ENCODE measurements around the gene BBS4. TPM values are rescaled to one million over a fixed set of nuclear protein-coding genes. Genes with fewer than 3 reads are reported as not detected.
"Not testable (repeated sequence)": the region's sequence is repeated elsewhere in the genome, so short reads cannot be mapped to it uniquely, and the experiment has no call there.

Gene BBS4
- total and polyA plus RNA-seq, 2 donors: 17.7 to 54.5 TPM

DNA sequence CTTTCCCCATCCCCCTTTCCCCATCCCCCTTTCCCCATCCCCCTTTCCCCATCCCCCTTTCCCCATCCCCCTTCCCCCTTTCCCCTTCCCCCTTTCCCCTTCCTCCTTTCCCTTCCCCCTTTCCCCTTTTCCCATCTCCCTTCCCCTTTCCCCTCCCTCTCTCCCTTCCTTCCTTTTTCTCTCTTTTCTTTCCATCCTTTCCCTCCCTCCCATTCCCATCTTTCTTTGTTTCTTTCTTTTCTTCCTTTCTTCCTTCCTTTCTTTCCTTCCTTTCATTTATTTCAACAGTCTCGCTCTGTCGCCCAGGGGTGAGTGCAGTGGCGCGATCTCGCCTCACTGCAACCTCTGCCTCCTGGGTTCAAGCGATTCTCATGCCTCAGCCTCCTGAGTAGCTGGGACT lies 39.8 kb downstream of the BBS4 start:
- H3K27ac ChIP-seq (ENCODE audit: low read depth); H3K4me3 ChIP-seq (ENCODE audit: low read depth, low read length); H3K4me1 ChIP-seq (ENCODE audit: insufficient read depth); DNase-seq (ENCODE audit: extremely low spot score); H3K36me3 ChIP-seq (ENCODE audit: insufficient read depth): not testable (repeated sequence)
- WGBS: 99% methylated on average over 6 of the region's 6 CpGs

DNA sequence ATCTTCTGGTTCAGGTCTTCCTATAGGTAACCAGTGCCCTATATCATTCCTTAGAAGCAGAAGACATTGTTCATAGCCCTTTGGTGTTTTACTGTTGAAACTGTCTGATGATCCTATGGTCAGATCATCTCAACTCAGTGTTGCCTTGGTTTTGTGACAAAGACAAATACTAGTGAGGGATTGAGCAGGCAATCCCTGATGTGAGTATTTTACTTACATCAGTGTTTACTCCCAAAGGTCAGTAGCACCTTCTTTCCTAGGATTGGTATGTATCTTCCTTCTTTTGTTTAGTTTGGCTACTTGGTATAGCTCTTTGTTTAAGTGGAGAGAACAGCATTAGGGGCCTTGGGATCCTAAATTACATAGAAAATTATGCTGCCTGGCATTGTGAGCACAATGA lies 41.1 kb downstream of the BBS4 start:
- H3K36me3 ChIP-seq (ENCODE audit: insufficient read depth): no peaks in the 10 kb centered on the region
- no peak for DNase-seq (ENCODE audit: extremely low spot score)
- H3K27ac ChIP-seq (ENCODE audit: low read depth): no peak overlapping the region
- no peak overlapping the region for H3K4me3 ChIP-seq (ENCODE audit: low read depth, low read length)
- H3K4me1 ChIP-seq (ENCODE audit: insufficient read depth): no peaks in the 10 kb centered on the region

DNA sequence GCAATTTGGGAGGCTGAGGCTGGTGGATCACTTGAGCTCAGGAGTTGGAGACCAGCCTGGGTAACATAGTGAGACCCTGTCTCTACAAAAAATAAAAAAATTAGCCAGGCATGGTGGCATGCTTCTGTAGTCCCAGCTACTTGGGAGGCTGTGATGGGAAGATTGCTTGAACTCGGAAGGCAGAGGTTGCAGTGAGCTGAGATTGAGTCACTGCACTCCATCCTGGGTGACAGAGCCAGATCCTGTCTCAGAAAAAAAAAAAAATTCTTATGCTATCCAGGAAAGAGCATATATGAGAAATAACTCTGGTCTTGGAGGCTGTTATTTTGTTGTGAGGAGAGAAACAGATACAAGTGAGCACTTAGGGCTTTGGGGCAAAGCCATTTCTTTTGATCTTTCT lies 42.2 kb downstream of the BBS4 start:
- DNase-seq (ENCODE audit: extremely low spot score); H3K36me3 ChIP-seq (ENCODE audit: insufficient read depth); H3K27ac ChIP-seq (ENCODE audit: low read depth); H3K4me1 ChIP-seq (ENCODE audit: insufficient read depth); H3K4me3 ChIP-seq (ENCODE audit: low read depth, low read length): not testable (repeated sequence)
- 73% methylated on average over 1 of the region's 1 CpG for WGBS

DNA sequence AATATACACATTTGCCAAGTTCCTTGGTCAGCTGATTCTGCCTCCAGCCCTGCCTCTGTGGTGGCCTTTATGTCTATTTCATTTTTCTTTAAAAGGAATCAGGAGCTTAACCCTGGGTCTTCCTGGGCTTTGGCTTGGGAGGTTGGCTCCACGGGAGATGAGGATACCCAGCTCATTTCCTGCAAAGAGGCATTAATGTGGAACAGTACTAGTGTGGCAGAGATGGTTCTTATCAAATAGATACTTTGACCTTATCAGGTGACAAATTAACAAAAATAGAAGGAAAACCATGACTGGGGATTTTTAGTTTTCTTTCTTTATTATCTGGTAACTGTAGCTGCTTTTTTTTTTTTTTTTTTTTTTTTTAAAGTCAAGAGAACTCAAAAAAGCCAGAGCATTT lies 42.8 kb downstream of the BBS4 start:
- 96% methylated on average over 1 of the region's 1 CpG for WGBS
- no peak for DNase-seq (ENCODE audit: extremely low spot score)
- H3K4me3 ChIP-seq (ENCODE audit: low read depth, low read length): no peak overlapping the region
- H3K27ac ChIP-seq (ENCODE audit: low read depth): no peak overlapping the region
- no peaks in the 10 kb centered on the region for H3K36me3 ChIP-seq (ENCODE audit: insufficient read depth)
- H3K4me1 ChIP-seq (ENCODE audit: insufficient read depth): no peaks in the 10 kb centered on the region

DNA sequence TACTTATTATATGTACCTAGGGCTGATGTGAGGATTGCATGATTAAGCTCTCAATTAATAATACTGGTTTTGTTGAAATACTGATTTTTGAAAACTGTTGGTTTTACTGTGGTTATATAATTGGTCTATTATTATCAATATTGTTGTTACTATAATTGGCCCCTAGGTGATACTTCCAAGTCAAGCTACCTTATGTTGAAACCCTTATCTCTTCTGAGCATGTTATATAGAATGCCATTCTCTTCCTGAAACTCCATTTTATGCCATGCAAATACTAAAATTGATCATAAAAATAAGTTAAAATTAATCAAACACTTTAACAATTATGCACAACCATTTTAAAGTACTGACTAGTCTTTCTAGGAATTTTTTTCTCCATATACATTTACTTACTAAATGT lies 46.1 kb downstream of the BBS4 start:
- DNase-seq (ENCODE audit: extremely low spot score): no peak
- H3K36me3 ChIP-seq (ENCODE audit: insufficient read depth): peaks cover 3% of the 10 kb centered on the region
- no peaks in the 10 kb centered on the region for H3K4me1 ChIP-seq (ENCODE audit: insufficient read depth)
- H3K4me3 ChIP-seq (ENCODE audit: low read depth, low read length): no peak overlapping the region
- H3K27ac ChIP-seq (ENCODE audit: low read depth): no peak overlapping the region

DNA sequence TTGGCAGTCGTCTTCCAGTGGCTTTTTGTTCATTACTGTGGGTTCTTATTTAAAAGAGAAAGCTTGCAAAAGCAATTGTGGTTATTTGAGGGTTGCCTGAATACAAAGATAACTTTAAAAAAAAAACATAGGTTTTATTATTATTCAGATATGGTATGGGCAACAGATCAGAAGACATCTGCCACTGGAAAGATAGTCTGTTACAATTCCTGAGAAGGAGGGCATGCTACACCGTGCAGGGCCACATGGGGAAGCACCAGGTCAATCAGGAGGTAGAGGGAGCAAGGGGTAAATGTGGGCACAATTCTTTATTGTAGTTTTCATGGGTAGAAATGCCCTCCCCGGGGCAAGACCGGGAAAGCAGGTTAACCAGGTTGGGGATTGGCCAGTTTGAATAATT lies 46.5 kb downstream of the BBS4 start:
- Histone ChIP-seq H3K4me3 (ENCODE audit: low read depth, low read length) (no peak overlapping the region), H3K4me1 (ENCODE audit: insufficient read depth) (no peaks in the 10 kb centered on the region), H3K36me3 (ENCODE audit: insufficient read depth) (peaks cover 3% of the 10 kb centered on the region), H3K27ac (ENCODE audit: low read depth) (no peak overlapping the region)
- DNase-seq (ENCODE audit: extremely low spot score): no peak
- 92% methylated on average over 4 of the region's 4 CpGs for whole genome bisulfite sequencing

DNA sequence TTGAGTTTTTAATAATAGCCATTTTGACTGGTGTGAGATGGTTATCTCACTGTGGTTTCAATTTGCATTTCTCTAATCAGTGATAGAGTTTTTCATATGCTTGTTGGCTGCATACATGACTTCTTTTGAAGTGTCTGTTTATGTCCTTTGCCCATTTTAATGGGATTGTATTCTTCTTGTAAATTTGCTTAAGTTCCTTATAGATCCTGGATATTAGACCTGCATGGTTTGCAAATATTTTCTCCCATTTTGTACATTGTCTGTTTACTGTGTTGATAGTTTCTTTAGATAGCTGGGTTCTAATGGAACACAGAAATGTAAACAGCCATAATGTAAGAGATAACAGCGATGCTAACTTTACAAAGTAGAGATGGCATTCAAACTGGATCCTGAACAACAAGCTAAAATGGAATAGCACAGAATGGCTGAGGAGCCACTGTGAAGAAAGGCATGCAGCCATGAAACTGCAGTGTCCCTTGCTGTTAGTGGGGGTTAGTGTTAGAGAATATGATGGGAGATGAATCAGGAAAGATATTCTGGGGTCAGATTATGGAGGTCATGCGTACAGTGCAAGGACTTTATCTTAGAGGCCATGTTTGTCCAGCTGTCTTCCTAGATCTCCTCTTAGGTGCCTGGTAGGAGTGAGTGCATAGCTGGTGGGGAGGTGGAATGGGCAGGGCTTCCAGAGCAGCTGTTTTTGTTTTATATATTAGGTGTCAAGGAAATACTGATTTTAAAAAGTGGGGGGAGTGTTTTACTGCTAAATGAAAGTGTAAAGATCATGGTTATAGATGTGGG lies 48.1 kb downstream of the BBS4 start:
- WGBS: 69% methylated on average over 2 of the region's 2 CpGs
- Histone ChIP-seq H3K27ac (ENCODE audit: low read depth) (no peak overlapping the region), H3K36me3 (ENCODE audit: insufficient read depth) (peaks cover 3% of the 10 kb centered on the region), H3K4me1 (ENCODE audit: insufficient read depth) (no peaks in the 10 kb centered on the region), H3K4me3 (ENCODE audit: low read depth, low read length) (no peak overlapping the region)
- DNase-seq (ENCODE audit: extremely low spot score): no peak

DNA sequence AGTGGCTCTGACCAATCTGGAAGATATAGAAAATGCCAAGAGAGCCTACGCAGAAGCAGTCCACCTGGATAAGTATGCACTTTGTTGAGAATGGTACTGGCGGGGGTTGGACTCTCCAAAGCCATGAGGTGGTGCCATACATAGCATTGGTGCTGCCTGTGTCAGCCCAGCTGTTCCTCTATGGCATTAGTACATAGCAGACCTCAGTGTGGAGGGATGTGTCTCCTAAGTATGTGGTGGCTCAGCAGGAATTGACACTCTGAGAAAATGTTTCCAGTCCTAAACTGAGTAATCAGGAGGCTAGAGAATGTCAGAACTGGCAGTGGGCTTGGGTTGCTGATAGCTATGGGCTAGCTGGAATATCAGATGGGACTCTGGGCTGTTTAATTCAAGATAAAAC lies 49.1 kb downstream of the BBS4 start:
- 98% methylated on average over 2 of the region's 2 CpGs for WGBS
- H3K36me3 ChIP-seq (ENCODE audit: insufficient read depth): peaks cover 3% of the 10 kb centered on the region

DNA sequence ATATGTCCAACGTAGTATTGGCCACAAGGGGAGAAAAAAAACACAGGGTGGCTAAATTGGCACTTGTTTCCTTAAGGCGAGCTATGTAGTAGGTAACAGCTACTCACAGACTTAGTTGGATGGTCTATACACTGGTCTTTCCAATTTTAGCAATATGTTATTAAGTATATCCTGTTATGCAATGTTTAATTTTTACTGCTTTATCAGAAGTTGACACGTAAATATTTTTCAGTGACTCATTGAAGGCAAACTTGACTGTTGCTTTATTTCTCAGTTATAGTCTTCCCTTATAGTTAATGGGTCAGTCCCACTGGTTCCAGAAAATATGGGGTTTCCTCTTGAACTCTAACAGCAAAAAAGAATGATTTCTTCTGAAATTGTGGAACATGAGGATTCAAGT lies 51.1 kb downstream of the BBS4 start:
- WGBS: 83% methylated on average over 3 of the region's 3 CpGs
- Histone ChIP-seq H3K27ac (ENCODE audit: low read depth) (no peak overlapping the region), H3K36me3 (ENCODE audit: insufficient read depth) (peaks cover 3% of the 10 kb centered on the region), H3K4me1 (ENCODE audit: insufficient read depth) (no peaks in the 10 kb centered on the region), H3K4me3 (ENCODE audit: low read depth, low read length) (no peak overlapping the region)
- DNase-seq (ENCODE audit: extremely low spot score): no peak

More for the DNA sequence above, 49.1 kb downstream of the BBS4 start:
- Histone ChIP-seq H3K4me1 (ENCODE audit: insufficient read depth) (no peaks in the 10 kb centered on the region), H3K4me3 (ENCODE audit: low read depth, low read length) (no peak overlapping the region), H3K27ac (ENCODE audit: low read depth) (no peak overlapping the region)
- DNase-seq (ENCODE audit: extremely low spot score): no peak

DNA sequence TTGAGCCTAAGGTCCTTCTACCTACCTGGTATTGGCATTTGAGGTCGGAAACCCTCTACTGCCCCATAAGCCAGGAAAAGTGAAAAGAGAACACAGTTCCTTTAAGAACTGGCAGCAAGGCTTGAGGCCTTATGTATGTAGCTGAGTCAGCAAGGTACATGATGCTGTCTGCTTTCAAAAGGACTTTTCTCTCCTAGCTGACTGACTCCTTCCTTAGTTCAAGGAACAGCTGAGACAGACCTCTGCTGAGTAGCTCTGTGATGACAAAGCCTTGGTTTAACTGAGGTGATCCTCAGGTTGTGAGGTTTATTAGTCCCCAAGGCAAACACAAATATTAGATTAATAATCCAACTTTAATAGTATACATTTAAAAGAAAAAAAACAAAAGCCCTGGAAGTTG lies 51.7 kb downstream of the BBS4 start:
- WGBS: 96% methylated on average over 1 of the region's 1 CpG
- Histone ChIP-seq H3K27ac (ENCODE audit: low read depth) (no peak overlapping the region), H3K36me3 (ENCODE audit: insufficient read depth) (peaks cover 3% of the 10 kb centered on the region)

DNA sequence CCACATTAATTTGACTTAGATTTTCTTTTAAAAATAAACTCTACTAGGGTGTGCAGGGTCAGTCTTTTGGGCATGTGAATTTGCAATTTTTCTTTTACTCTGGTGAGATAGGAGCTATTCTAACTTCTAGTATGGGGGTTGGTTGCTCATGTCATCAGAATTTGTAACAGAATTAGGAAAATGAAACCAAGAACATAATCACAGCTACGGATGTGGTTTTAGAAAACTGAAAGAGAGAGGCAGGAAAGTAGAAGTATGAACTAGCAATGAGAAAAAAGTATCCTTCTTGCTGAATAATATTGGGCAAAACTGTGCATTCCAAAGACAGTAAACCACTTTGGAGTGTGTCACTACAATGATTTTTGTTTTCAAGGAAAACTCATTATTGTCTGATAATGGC lies 54.2 kb downstream of the BBS4 start:
- DNase-seq (ENCODE audit: extremely low spot score): no peak
- 90% methylated on average over 1 of the region's 1 CpG for WGBS
- Histone ChIP-seq H3K4me3 (ENCODE audit: low read depth, low read length) (no peak overlapping the region), H3K36me3 (ENCODE audit: insufficient read depth) (peaks cover 3% of the 10 kb centered on the region), H3K27ac (ENCODE audit: low read depth) (no peak overlapping the region), H3K4me1 (ENCODE audit: insufficient read depth) (no peaks in the 10 kb centered on the region)

More for the DNA sequence above, 51.7 kb downstream of the BBS4 start:
- Histone ChIP-seq H3K4me1 (ENCODE audit: insufficient read depth) (no peaks in the 10 kb centered on the region), H3K4me3 (ENCODE audit: low read depth, low read length) (no peak overlapping the region)
- no peak for DNase-seq (ENCODE audit: extremely low spot score)

DNA sequence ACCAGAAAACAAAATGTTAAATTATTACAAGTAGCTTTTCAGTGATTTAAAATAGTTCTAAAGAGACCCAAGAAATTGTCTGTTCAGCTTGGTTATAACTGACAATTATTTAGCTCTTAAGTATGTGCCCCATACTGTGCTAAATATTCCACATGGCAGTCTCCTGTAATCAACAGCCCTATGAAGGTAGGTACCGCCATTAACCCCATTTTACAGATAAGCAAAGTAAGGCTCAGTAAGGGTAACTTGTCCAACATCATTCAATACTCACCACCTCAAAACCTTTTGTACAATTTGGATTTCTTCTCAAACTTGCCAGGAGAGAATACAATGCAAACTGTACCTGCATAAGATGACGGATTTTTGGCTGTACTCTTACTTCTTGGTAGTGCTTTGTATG lies 63.7 kb downstream of the BBS4 start:
- no peak for DNase-seq (ENCODE audit: extremely low spot score)
- Histone ChIP-seq H3K27ac (ENCODE audit: low read depth) (no peak overlapping the region), H3K4me1 (ENCODE audit: insufficient read depth) (no peaks in the 10 kb centered on the region), H3K4me3 (ENCODE audit: low read depth, low read length) (no peak overlapping the region), H3K36me3 (ENCODE audit: insufficient read depth) (peaks cover 3% of the 10 kb centered on the region)
- WGBS: 95% methylated on average over 2 of the region's 2 CpGs

DNA sequence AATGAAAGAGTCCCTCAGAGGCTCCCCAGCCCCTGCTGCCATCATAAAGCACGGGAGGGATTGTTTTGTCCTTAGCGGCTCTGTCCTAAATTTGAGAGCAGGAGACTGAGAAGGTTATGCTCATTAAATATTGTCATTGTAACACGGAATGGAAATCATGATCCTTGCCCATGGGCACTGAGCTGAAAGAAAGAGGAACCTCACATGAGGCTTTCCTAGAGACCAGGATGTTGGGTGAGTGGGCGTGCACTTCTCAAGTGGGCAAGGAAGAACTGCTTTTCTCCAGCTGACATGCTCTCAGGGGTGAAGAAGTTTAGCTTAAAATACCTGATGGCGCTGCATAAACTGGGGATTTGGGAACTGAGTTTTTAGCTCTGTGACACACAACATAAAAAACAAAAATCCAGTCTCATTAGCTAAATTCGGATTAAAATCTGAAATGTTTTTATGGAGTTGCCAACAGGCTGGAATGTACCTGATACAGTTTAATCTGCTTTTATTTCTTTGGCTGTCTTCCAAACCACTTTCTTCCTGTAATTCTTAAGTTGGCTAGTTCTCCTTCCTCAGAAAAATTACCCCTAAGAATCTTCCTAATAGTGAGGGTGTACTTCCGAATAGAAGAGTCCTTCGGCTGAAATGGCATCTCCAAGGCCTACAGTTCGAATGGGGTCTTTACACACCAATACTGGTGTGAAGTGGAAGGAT lies 65.9 kb downstream of the BBS4 start:
- 78% methylated on average over 9 of the region's 9 CpGs for WGBS
- Histone ChIP-seq H3K36me3 (ENCODE audit: insufficient read depth) (peaks cover 5% of the 10 kb centered on the region), H3K4me3 (ENCODE audit: low read depth, low read length) (no peak overlapping the region), H3K27ac (ENCODE audit: low read depth) (no peak overlapping the region), H3K4me1 (ENCODE audit: insufficient read depth) (no peaks in the 10 kb centered on the region)
- no peak for DNase-seq (ENCODE audit: extremely low spot score)

DNA sequence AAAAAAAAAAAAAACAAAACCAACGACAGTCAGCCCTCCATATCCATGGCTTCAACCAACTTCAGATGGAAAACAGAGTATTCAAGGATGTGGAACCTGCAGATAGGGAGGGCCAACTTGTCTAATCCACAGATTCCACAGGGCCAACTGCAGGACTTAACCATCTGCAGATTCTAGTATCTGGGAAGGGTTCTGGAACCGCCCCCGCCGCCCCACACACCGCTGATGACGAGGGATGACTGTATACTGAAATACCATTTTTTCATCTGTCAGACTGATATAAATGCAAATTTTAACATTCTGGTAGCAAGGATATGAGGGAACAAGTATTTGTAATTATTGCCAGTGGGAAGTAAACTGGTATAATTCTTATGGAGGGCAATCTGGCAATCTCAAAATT lies 68.1 kb downstream of the BBS4 start:
- Histone ChIP-seq H3K4me1 (ENCODE audit: insufficient read depth) (no peaks in the 10 kb centered on the region), H3K4me3 (ENCODE audit: low read depth, low read length) (no peak overlapping the region), H3K36me3 (ENCODE audit: insufficient read depth) (peaks cover 5% of the 10 kb centered on the region), H3K27ac (ENCODE audit: low read depth) (no peak overlapping the region)
- 93% methylated on average over 6 of the region's 6 CpGs for WGBS
- DNase-seq (ENCODE audit: extremely low spot score): no peak
